ENCODE data around the gene TMBIM1.

GRCh38 chr2:218307415-218308090 lies 15.2 kb upstream of the TMBIM1 start:
- TF ChIP-seq CTCF (IDR thresholded peaks at IDR 0.05) (no peak), POLR2A (IDR thresholded peaks at IDR 0.05) (no peak)
